Smooth muscle cell of the brain vasculature (primary cell): Measurements from ENCODE around the gene CYYR1.

Experiments
- DNase-seq: peaks from one replicate; pipeline ENCODE4 v3.0.0-alpha.2; 2012; ENCODE audit warnings: low read depth, low spot score

The CYYR1 gene

GRCh38 chr21:26553898-26554297 lies 19.2 kb downstream of the CYYR1 start:
- DNase-seq = no peak

GRCh38 chr21:26550326-26550725 lies 22.8 kb downstream of the CYYR1 start:
- DNase-seq = peak; percentile 7

DNA sequence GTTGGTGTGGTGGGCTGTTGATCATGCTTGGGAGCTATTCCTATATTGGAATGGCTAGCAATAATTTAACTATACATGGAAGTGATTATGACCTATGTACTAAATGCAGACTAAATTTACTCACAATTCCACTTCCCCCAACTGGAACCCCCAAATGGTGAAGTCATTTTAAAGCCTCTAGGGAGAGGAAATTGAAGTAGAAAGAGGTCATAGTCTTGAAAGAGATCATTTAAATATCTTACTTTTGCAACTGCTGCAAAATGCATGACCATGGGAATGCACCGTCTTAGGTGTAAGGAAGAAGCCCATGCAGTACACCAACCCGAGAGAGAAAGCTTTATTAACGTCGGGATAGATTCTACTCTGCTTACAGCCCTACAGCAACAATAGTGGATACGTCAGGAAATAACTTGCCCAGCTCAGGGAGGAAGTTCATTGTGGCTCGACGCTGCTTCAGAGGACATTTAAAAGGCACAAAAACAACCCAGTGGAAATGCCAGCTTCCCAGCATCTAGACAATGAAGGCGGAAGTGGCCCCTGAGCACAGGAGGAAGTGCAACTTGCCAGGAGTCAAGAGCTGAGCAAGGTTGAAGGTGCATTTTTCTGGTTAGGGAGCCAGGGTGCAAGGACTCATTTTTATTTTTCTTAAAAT lies 26.5 kb downstream of the CYYR1 start:
- no peak for DNase-seq

DNA sequence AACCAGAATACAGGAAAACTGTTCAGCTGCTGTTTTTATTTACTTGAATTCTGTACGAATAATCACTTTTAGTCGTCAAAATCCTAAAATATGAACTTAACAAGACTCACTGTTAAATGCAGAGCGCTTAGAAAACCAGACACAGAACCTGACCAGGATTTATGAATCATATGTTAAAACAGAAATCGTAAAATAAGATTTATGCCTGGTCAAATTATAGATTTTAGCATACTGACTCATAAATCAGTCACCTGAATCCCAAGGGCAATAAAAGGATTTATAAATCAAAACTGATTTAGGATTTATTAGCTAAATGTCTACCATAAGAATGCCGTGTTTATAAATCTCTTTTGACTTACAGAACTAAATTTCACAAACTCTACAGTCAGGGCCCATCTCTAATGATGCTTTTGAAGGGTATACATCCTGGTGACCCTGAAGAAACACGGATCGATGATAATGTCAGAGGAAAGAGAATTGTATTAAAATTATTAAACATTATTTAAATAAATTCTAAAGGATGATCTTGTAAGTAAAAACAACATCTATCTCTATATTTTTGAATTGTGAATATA lies 28.8 kb downstream of the CYYR1 start:
- no peak for DNase-seq

DNA sequence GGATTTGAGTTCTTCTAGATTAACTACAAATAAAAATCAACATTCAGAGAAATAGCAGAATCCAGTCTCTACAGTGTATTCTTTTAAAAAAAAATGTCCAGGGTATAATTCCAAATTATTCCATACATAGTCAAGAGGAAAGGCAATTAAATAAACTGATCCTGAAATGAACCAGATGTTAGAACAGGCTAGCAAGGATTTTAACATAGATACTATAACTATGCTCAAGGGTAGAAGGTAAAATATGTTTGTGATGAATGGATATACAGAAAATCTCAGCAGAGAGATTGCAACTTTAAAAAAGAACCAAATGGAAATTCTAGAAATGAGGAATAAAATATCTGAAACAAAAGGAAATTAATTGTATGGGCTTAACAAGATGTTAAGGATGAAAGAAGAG lies 32.4 kb downstream of the CYYR1 start:
- DNase-seq = no peak

GRCh38 chr21:26539566-26539965 lies 33.5 kb downstream of the CYYR1 start:
- no peak for DNase-seq

GRCh38 chr21:26534517-26534916 lies 38.6 kb downstream of the CYYR1 start:
- no peak for DNase-seq

- DNase-seq = no peak
These were observed 40.9 kb downstream of the CYYR1 start for GRCh38 chr21:26532208-26532607.

DNA sequence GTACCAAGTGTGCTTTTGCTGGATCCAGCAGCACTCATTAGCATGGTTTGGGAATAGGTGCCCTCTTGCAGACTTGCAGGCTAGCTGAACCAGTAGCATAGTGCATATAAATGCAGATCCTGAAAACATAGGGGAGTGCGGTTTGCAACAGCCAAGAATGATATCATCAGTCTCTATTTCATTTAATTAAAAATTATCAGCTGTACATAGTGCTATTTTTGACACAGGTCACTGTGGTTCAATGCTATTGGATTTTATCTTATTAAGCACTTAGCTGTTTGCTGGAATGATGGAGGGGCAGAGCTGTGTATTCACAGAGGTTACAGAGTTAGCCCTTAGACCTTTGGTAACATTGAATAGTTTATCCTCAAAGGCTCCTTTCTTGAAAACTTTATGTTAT lies 43.6 kb downstream of the CYYR1 start:
- DNase-seq = no peak

GRCh38 chr21:26528882-26529281 lies 44.2 kb downstream of the CYYR1 start:
- no peak for DNase-seq

GRCh38 chr21:26522704-26523103 lies 50.4 kb downstream of the CYYR1 start:
- DNase-seq = no peak

DNA sequence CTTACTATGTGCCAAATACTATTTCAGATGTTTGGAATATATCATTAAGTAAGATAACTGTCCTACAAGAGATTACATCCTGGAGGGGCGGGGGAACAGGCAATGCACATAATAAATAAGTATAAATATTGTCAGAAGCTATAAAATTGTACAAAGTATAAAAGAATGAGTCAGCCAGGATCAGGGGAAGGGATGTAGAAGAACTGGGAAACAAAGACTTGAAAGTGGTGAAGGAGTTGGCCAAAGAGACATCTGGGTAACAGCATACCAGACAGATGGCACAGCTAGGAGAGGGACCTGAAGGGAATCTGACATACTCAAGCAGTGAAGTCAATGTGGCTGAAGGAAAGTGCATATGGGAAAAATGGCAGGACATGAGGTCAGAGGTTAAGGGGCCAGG lies 53.9 kb downstream of the CYYR1 start:
- no peak for DNase-seq

GRCh38 chr21:26515257-26515656 lies 57.8 kb downstream of the CYYR1 start:
- DNase-seq = no peak

GRCh38 chr21:26513212-26513611 lies 59.9 kb downstream of the CYYR1 start:
- DNase-seq = no peak

DNA sequence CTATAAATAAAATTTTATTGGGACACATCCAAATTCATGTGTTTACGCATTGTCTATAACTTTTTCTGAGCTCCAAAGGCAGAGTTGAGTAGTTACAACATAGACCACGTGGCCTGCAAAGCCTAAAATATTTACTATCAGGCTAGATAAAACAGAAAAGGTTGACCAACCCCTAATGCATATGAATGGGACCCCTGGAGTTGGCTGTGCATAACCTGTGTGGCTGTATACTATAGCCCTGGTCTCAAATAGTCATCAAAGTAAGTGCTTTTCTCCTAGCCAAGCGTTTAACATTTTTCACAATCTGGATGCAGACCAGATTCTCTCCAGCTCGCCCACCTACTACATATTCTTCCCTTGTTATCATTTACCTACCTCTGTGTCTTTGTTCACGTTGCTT lies 60.4 kb downstream of the CYYR1 start:
- DNase-seq = no peak

DNA sequence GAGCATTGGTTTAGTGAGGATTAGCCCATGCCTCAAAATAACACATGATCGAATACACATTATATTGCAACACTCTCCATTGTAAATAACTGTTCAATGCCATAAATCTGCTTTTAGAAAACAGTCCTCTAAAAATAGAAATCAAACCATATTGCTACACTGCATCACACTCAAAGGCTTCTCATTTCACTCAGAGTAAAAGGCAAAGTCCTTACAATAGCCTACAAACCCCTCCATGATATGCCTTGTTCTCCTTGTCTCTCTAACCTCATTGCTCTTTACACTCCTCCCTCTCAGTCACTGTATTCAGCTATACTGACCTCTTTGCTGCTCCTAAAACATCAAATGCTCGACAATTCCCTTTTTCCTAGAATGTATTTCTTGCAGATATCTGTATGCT lies 64.2 kb downstream of the CYYR1 start:
- DNase-seq = no peak

GRCh38 chr21:26506956-26507355 lies 66.1 kb downstream of the CYYR1 start:
- no peak for DNase-seq

GRCh38 chr21:26505211-26505610 lies 67.9 kb downstream of the CYYR1 start:
- no peak for DNase-seq

GRCh38 chr21:26503414-26503813 lies 69.7 kb downstream of the CYYR1 start:
- no peak for DNase-seq

- DNase-seq = no peak
These were observed 71.5 kb downstream of the CYYR1 start for GRCh38 chr21:26501495-26502021.

- no peak for DNase-seq
These were observed 73.6 kb downstream of the CYYR1 start for GRCh38 chr21:26499495-26499894.

- no peak for DNase-seq
These were observed 77.7 kb downstream of the CYYR1 start for GRCh38 chr21:26495283-26495849.

DNA sequence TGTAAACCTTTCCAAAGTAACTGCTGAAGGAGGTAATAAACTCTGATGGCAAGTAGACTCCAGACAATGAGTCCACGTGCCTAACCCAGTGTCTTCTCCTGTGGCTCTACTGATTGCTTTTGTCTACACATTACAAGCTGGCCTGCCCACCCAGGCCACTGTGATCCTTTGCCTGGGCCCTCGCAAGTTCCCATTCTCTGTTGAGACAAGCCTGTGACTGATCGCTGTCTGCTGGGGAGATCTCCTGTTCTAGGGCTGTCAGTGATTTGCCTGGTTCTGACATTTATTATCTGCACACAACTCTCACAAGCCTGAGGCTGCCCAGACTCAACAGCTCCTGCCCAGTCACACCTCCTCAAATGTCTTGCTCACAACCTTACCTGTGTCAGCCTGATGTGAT lies 81.4 kb downstream of the CYYR1 start:
- no peak for DNase-seq
